RWPE2 (cell line): ENCODE measurements around the gene OR2D2.
A peak's percentile ranks its signal among the peaks of the same experiment; 100 is the strongest.

Experiments used
- ATAC-seq: fragments of 200-7000 bp; cut with Tn5 transposase; 3 replicates; pipeline ENCODE4 v1.9.1; 2021; ENCODE audit warnings: low read depth
- DNase-seq: peaks from one replicate; pipeline ENCODE4 v3.0.0-alpha.2; 2020; ENCODE audit warnings: low spot score
- H3K27ac ChIP-seq: fragments of 450-650 bp; 2 replicates; pipeline ENCODE4 v1.5.1; 2017; ENCODE audit warnings: mild to moderate bottlenecking; ENCODE audit not compliant: poor library complexity, severe bottlenecking
- H3K27me3 ChIP-seq: fragments of 250-450 bp; sonication (Bioruptor Pico); 2 replicates; pipeline ENCODE4 v1.5.1; 2021; ENCODE audit warnings: mild to moderate bottlenecking, moderate library complexity; ENCODE audit not compliant: insufficient read depth, poor library complexity, severe bottlenecking
- H3K36me3 ChIP-seq: fragments of 250-450 bp; sonication (Bioruptor Pico); 2 replicates; pipeline ENCODE4 v1.5.1; 2020; ENCODE audit warnings: low read depth, mild to moderate bottlenecking, moderate library complexity
- H3K4me1 ChIP-seq: fragments of 250-450 bp; sonication (Bioruptor Pico); 2 replicates; pipeline ENCODE4 v1.5.1; 2021; ENCODE audit warnings: mild to moderate bottlenecking, moderate library complexity; ENCODE audit not compliant: insufficient read depth, poor library complexity, severe bottlenecking
- H3K4me3 ChIP-seq: fragments of 250-450 bp; sonication (Bioruptor Pico); 2 replicates; pipeline ENCODE4 v1.5.1; 2021; ENCODE audit warnings: mild to moderate bottlenecking, moderate library complexity; ENCODE audit not compliant: severe bottlenecking
- H3K9me3 ChIP-seq: fragments of 250-450 bp; sonication (Bioruptor Pico); 2 replicates; pipeline ENCODE4 v1.5.1; 2021; ENCODE audit warnings: mild to moderate bottlenecking, moderate library complexity; ENCODE audit not compliant: severe bottlenecking
- CTCF ChIP-seq: fragments of 450-650 bp; IDR thresholded peaks from one replicate; pipeline ENCODE4 v1.5.1; 2017; ENCODE audit warnings: mild to moderate bottlenecking, moderate library complexity; ENCODE audit not compliant: poor library complexity, severe bottlenecking

Gene OR2D2

GRCh38 chr11:6875761-6876160, 16.5 kb downstream of the OR2D2 start:
- Histone ChIP-seq H3K27ac (no peak overlapping the region), H3K4me3 (no peak overlapping the region), H3K4me1 (no peaks in the 10 kb centered on the region), H3K9me3 (no peaks in the 10 kb centered on the region), H3K36me3 (no peaks in the 10 kb centered on the region), H3K27me3 (no peaks in the 10 kb centered on the region)
- no peak for TF ChIP-seq CTCF
- DNase-seq (no peak), ATAC-seq (no peak)

GRCh38 chr11:6871278-6871677, 21.0 kb downstream of the OR2D2 start:
- Histone ChIP-seq H3K4me1 (no peaks in the 10 kb centered on the region), H3K4me3 (no peak overlapping the region), H3K27ac (no peak overlapping the region), H3K36me3 (no peaks in the 10 kb centered on the region), H3K9me3 (no peaks in the 10 kb centered on the region), H3K27me3 (no peaks in the 10 kb centered on the region)
- DNase-seq = no peak
- TF ChIP-seq CTCF = no peak
- no peak for ATAC-seq

GRCh38 chr11:6864438-6864837, 27.9 kb downstream of the OR2D2 start:
- H3K4me3 ChIP-seq = no peak overlapping the region
- ATAC-seq (no peak), DNase-seq (no peak)
- no peaks in the 10 kb centered on the region for H3K27me3 ChIP-seq
- no peaks in the 10 kb centered on the region for H3K36me3 ChIP-seq
- TF ChIP-seq CTCF = no peak
- no peaks in the 10 kb centered on the region for H3K4me1 ChIP-seq
- no peak overlapping the region for H3K27ac ChIP-seq
- H3K9me3 ChIP-seq = no peaks in the 10 kb centered on the region

- Histone ChIP-seq H3K4me3 (no peak within 1 kb of the TSS), H3K27me3 (no peaks in the 10 kb centered on the region), H3K27ac (no peak within 1 kb of the TSS), H3K9me3 (no peaks in the 10 kb centered on the region), H3K4me1 (no peaks in the 10 kb centered on the region), H3K36me3 (no peaks in the 10 kb centered on the region)
- peak; percentile 33; the same call in 1 of the 3 replicates for ATAC-seq
- DNase-seq = no peak
- no peak for TF ChIP-seq CTCF
These were observed 29.3 kb downstream of the OR2D2 start, which contains the start of gene OR10A2 for GRCh38 chr11:6862961-6863360. OR10A2 (plus strand) TSS chr11:6863057; CDS start chr11:6869755, 6,698 bp downstream.

- H3K9me3 ChIP-seq = no peaks in the 10 kb centered on the region
- H3K27me3 ChIP-seq = no peaks in the 10 kb centered on the region
- no peak overlapping the region for H3K4me3 ChIP-seq
- DNase-seq (no peak), ATAC-seq (peak; percentile 64)
- no peak overlapping the region for H3K27ac ChIP-seq
- H3K4me1 ChIP-seq = no peaks in the 10 kb centered on the region
- TF ChIP-seq CTCF = no peak
- no peaks in the 10 kb centered on the region for H3K36me3 ChIP-seq
These were observed 35.4 kb downstream of the OR2D2 start for GRCh38 chr11:6856871-6857270.
